GM19467 (cell line): ENCODE measurements around the gene GLB1L2.

Source experiments
- ATAC-seq: cut with Tn5 transposase; IDR thresholded peaks from one replicate; pipeline ENCODE4 v1.9.1; 2021; ENCODE audit warnings: mild to moderate bottlenecking, moderate library complexity; ENCODE audit not compliant: unreplicated experiment

The GLB1L2 gene

GRCh38 chr11:134383576-134384221 is 51.9 kb downstream of the GLB1L2 start:
- ATAC-seq: no peak

GRCh38 chr11:134384406-134384805 is 52.6 kb downstream of the GLB1L2 start:
- ATAC-seq: no peak

- no peak for ATAC-seq
These were observed 53.4 kb downstream of the GLB1L2 start for GRCh38 chr11:134385171-134385570.

- ATAC-seq: no peak
These were observed 54.2 kb downstream of the GLB1L2 start for GRCh38 chr11:134385774-134386565.

GRCh38 chr11:134386945-134387344 is 55.2 kb downstream of the GLB1L2 start:
- ATAC-seq: no peak

GRCh38 chr11:134387501-134387900 is 55.7 kb downstream of the GLB1L2 start:
- ATAC-seq: no peak

- ATAC-seq: no peak
These were observed 56.8 kb downstream of the GLB1L2 start for GRCh38 chr11:134388590-134388989.

GRCh38 chr11:134389464-134390180 is 57.8 kb downstream of the GLB1L2 start:
- no peak for ATAC-seq

GRCh38 chr11:134390706-134391569 is 59.1 kb downstream of the GLB1L2 start:
- no peak for ATAC-seq

- ATAC-seq: no peak
These were observed 59.9 kb downstream of the GLB1L2 start for GRCh38 chr11:134391656-134392055.

GRCh38 chr11:134392953-134393615 is 61.3 kb downstream of the GLB1L2 start:
- ATAC-seq: no peak

GRCh38 chr11:134393638-134394037 is 61.9 kb downstream of the GLB1L2 start:
- ATAC-seq: no peak

- ATAC-seq: no peak
These were observed 62.5 kb downstream of the GLB1L2 start for GRCh38 chr11:134394311-134394710.

GRCh38 chr11:134395002-134395401 is 63.2 kb downstream of the GLB1L2 start:
- ATAC-seq: no peak

- no peak for ATAC-seq
These were observed 65.7 kb downstream of the GLB1L2 start for GRCh38 chr11:134397304-134398078.

GRCh38 chr11:134398079-134398444 is 66.3 kb downstream of the GLB1L2 start:
- no peak for ATAC-seq

- ATAC-seq: no peak
These were observed 67.0 kb downstream of the GLB1L2 start for GRCh38 chr11:134398644-134399292.

GRCh38 chr11:134399293-134399654 is 67.5 kb downstream of the GLB1L2 start:
- no peak for ATAC-seq

- no peak for ATAC-seq
These were observed 68.2 kb downstream of the GLB1L2 start for GRCh38 chr11:134399996-134400395.
